ENCODE data around the gene CCDC77.

GRCh38 chr12:455821-456220 lies 54.4 kb downstream of the CCDC77 start:
- no peak for TF ChIP-seq CTCF (conservative IDR thresholded peaks at IDR 0.05; ENCODE audit: low read length)
- no peak for TF ChIP-seq EZH2phosphoT487 (IDR thresholded peaks at IDR 0.05; ENCODE audit: borderline replicate concordance)
